KOPT-K1 (cell line): ENCODE measurements around the gene TRPT1.

Experiments used
- H3K27ac ChIP-seq: fragments of 200-600 bp; sonication (generic); 2 replicates; pipeline ENCODE4 v1.5.1; 2016; ENCODE audit warnings: antibody characterized with exemption, mild to moderate bottlenecking, low read depth, low read length; ENCODE audit not compliant: poor library complexity, severe bottlenecking
- H3K36me3 ChIP-seq: fragments of 200-600 bp; sonication (generic); 2 replicates; pipeline ENCODE4 v1.5.1; 2017; ENCODE audit warnings: antibody characterized with exemption, mild to moderate bottlenecking, low read length, moderate library complexity; ENCODE audit not compliant: insufficient read depth
- H3K9me3 ChIP-seq: fragments of 200-600 bp; sonication (generic); 2 replicates; pipeline ENCODE4 v1.5.1; 2017; ENCODE audit warnings: antibody characterized with exemption, low read length, mild to moderate bottlenecking; ENCODE audit not compliant: insufficient read depth, poor library complexity, severe bottlenecking

Gene TRPT1

DNA sequence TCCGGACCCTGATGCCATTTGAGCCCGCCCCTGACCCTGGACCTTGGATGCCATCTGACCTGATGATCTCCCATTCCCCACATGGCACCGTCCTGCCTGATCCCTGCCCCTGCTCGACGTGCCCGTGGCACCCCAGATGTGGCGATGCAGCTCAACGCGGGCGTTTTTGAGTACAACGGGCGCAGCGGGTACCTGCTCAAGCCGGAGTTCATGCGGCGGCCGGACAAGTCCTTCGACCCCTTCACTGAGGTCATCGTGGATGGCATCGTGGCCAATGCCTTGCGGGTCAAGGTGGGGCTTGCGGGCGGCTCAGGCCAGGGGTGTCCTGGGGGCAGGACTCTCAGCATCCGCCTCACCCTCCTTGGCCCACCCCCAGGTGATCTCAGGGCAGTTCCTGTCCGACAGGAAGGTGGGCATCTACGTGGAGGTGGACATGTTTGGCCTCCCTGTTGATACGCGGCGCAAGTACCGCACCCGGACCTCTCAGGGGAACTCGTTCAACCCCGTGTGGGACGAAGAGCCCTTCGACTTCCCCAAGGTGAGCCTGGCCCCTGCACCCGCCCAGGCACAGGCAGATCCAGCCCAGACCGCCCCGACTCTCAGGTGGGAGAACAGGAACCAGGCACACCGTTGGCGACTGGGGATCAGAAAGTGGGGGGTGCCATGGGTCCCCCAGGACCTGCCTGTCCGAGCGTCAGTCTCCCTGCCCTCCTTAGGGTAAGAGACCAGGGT, 36.5 kb upstream of the TRPT1 start:
- Histone ChIP-seq H3K27ac (no peak overlapping the region), H3K9me3 (no peaks in the 10 kb centered on the region), H3K36me3 (peaks cover 18% of the 10 kb centered on the region; the same call in 1 of the 2 replicates)

- H3K27ac ChIP-seq, result no peak overlapping the region
- H3K36me3 ChIP-seq, result peaks cover 19% of the 10 kb centered on the region; the same call in 1 of the 2 replicates
- H3K9me3 ChIP-seq, result no peaks in the 10 kb centered on the region
Measured at GRCh38 chr11:64261556-64262080, 35.6 kb upstream of the TRPT1 start.

GRCh38 chr11:64260147-64260708, 34.2 kb upstream of the TRPT1 start:
- H3K9me3 ChIP-seq, result no peaks in the 10 kb centered on the region
- H3K36me3 ChIP-seq, result peaks cover 24% of the 10 kb centered on the region; the same call in 1 of the 2 replicates
- H3K27ac ChIP-seq, result no peak overlapping the region

GRCh38 chr11:64259533-64260067, 33.6 kb upstream of the TRPT1 start:
- peaks cover 24% of the 10 kb centered on the region; the same call in 1 of the 2 replicates for H3K36me3 ChIP-seq

GRCh38 chr11:64258946-64259532, 33.1 kb upstream of the TRPT1 start:
- Histone ChIP-seq H3K27ac (no peak overlapping the region), H3K36me3 (peaks cover 24% of the 10 kb centered on the region; the same call in 1 of the 2 replicates), H3K9me3 (no peaks in the 10 kb centered on the region)

More at GRCh38 chr11:64259533-64260067, 33.6 kb upstream of the TRPT1 start:
- Histone ChIP-seq H3K27ac (no peak overlapping the region), H3K9me3 (no peaks in the 10 kb centered on the region)

- Histone ChIP-seq H3K9me3 (no peaks in the 10 kb centered on the region), H3K36me3 (peaks cover 24% of the 10 kb centered on the region; the same call in 1 of the 2 replicates), H3K27ac (no peak overlapping the region)
Measured at GRCh38 chr11:64258356-64258755, 32.4 kb upstream of the TRPT1 start.

- no peak overlapping the region for H3K27ac ChIP-seq
- H3K9me3 ChIP-seq, result no peaks in the 10 kb centered on the region
- peaks cover 24% of the 10 kb centered on the region; the same call in 1 of the 2 replicates for H3K36me3 ChIP-seq
Measured at GRCh38 chr11:64256300-64256699, 30.3 kb upstream of the TRPT1 start.

GRCh38 chr11:64255135-64256128, 29.4 kb upstream of the TRPT1 start:
- H3K9me3 ChIP-seq, result no peaks in the 10 kb centered on the region
- no peak overlapping the region for H3K27ac ChIP-seq
- peaks cover 24% of the 10 kb centered on the region; the same call in 1 of the 2 replicates for H3K36me3 ChIP-seq

DNA sequence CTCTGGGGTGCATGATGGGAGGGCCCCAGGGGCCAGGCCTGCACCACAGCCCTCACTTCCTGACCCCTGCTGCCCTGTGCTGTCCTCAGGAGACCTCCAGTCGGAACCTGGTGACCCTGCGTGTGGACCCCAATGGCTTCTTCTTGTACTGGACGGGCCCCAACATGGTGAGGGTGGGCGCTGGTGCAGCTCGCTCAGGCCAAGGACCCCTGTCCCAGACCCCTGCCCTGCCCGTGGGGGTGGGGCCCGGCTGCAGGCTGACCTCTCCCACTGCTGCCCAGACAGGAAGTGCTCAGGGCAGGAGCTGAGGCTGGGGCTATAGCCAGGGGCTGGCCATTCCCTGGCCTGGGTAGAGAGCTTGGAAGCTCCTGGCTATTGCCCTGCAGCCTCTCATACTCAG, 28.3 kb upstream of the TRPT1 start:
- no peaks in the 10 kb centered on the region for H3K9me3 ChIP-seq
- peaks cover 14% of the 10 kb centered on the region; the same call in 1 of the 2 replicates for H3K36me3 ChIP-seq

DNA sequence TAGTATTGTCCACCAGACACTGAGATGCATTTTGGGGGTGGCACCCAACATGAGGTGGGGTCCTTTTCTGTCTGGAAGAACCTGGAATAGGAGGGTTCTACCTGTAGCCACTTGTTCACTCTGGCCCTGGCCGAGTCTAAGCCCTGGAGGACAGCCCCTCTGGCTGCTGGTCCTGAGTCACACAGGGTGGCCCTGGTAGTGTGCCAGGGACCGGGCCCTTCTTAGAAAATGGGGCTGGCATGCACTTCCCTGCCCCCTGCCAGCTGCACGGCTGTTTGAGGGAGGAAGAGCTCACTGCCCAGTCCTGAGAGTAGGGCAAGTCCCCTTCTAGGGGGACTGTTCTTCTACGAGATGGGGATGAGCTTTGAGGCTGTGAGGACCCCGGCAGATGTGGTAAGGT, 27.5 kb upstream of the TRPT1 start:
- peaks cover 10% of the 10 kb centered on the region; the same call in 1 of the 2 replicates for H3K36me3 ChIP-seq
- no peaks in the 10 kb centered on the region for H3K9me3 ChIP-seq
- no peak overlapping the region for H3K27ac ChIP-seq

More for the DNA sequence above, 28.3 kb upstream of the TRPT1 start:
- no peak overlapping the region for H3K27ac ChIP-seq

GRCh38 chr11:64253043-64253442, 27.1 kb upstream of the TRPT1 start:
- peaks cover 7% of the 10 kb centered on the region; the same call in 1 of the 2 replicates for H3K36me3 ChIP-seq
- no peaks in the 10 kb centered on the region for H3K9me3 ChIP-seq
- no peak overlapping the region for H3K27ac ChIP-seq

DNA sequence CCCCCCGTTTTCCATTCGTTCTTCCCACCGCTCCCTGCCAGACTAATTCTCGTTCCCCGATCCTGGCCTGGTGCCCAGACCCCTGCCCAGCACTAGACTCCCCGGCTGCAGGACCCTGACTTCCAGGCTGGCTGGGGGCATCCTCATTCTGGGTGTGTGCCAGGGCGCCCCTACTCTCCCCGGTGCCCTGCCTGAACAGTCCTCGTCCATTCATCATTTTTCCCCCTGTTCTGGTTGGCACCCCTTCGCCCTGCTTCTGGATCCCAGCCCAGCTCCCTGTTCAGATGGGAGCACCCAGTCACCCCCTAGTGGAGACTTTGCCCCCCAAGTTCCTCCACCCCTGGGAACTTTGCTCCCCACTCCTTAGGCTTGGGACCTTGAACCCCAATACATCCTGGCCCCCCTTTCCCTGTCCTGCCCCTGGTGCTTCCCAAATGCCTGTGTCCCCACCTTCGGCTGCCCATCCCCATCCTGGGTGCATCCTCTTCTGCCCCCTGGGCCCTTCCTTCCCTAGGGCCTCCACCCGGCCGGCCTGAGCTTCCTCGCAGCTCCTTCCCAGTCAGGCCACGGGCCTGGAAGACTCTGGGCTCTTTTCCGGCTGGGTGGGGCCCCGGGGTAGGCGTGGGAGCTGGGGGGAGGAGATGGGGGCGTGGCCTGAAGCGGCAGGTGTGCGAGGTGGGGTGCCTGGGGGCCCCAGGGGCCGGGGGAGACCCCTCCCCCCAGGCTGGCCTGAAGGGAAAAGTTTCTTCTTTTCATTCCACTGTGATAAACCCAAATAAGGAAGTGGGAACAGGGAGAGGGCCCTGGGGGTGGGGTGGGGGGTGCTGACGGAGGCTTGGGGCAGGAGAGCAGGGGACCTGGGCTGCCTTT, 26.3 kb upstream of the TRPT1 start:
- H3K36me3 ChIP-seq, result peaks cover 7% of the 10 kb centered on the region; the same call in 1 of the 2 replicates
- H3K27ac ChIP-seq, result no peak overlapping the region
- no peaks in the 10 kb centered on the region for H3K9me3 ChIP-seq

- Histone ChIP-seq H3K9me3 (no peaks in the 10 kb centered on the region), H3K27ac (no peak overlapping the region), H3K36me3 (peaks cover 6% of the 10 kb centered on the region; the same call in 1 of the 2 replicates)
Measured at GRCh38 chr11:64251753-64252002, 25.7 kb upstream of the TRPT1 start.
